CD4-positive, alpha-beta T cell treated with Interleukin-6 for 4 hours (primary cell): ENCODE results near the gene CGB8.
"Not testable (repeated sequence)": the region's sequence is repeated elsewhere in the genome, so short reads cannot be mapped to it uniquely, and the experiment has no call there.

Source experiments
- DNase-seq: peaks from one replicate; pipeline ENCODE4 v3.0.0-alpha.2; 2020; ENCODE audit warnings: mixed read lengths

Gene CGB8

GRCh38 chr19:49064768-49065611 lies 16.1 kb upstream of the CGB8 start, which contains the start of gene NTF4:
TSS of gene NTF4 (minus strand) at chr19:49064818. CDS start at chr19:49061997, 2,821 bp downstream.
- DNase-seq, result peak; percentile 9

GRCh38 chr19:49064029-49064629 lies 15.2 kb upstream of the CGB8 start:
- no peak for DNase-seq

- no peak for DNase-seq
Measured at GRCh38 chr19:49061445-49061844, 12.5 kb upstream of the CGB8 start.

- no peak for DNase-seq
Measured at GRCh38 chr19:49061000-49061399, 12.1 kb upstream of the CGB8 start.

- DNase-seq, result no peak
Measured at GRCh38 chr19:49059053-49059452, 10.1 kb upstream of the CGB8 start.

- no peak for DNase-seq
Measured at GRCh38 chr19:49058562-49058961, 9.7 kb upstream of the CGB8 start.

GRCh38 chr19:49057636-49058234 lies 8.8 kb upstream of the CGB8 start, which contains the start of gene CGB7:
TSS of gene CGB7 (minus strand) at chr19:49057749. CDS start at chr19:49055375, 2,374 bp downstream.
- peak; percentile 66 for DNase-seq

- peak; percentile 7 for DNase-seq
Measured at GRCh38 chr19:49056902-49057596, 8.1 kb upstream of the CGB8 start.

GRCh38 chr19:49056101-49056901 lies 7.4 kb upstream of the CGB8 start:
- DNase-seq, result peak; percentile 64

- DNase-seq, result not testable (repeated sequence)
Measured at GRCh38 chr19:49050376-49051033, 1.6 kb upstream of the CGB8 start.

- not testable (repeated sequence) for DNase-seq
Measured at GRCh38 chr19:49049834-49050233, 923 bp upstream of the CGB8 start.

GRCh38 chr19:49043548-49043947 lies 5.4 kb downstream of the CGB8 start, which contains the start of gene CGB5:
TSS of gene CGB5 (plus strand) at chr19:49043848. CDS start at chr19:49044210, 362 bp downstream.
- not testable (repeated sequence) for DNase-seq

GRCh38 chr19:49042666-49043065 lies 6.2 kb downstream of the CGB8 start:
- DNase-seq, result not testable (repeated sequence)

- no peak for DNase-seq
Measured at GRCh38 chr19:49042177-49042576, 6.7 kb downstream of the CGB8 start.

GRCh38 chr19:49039736-49040135 lies 9.2 kb downstream of the CGB8 start:
- not testable (repeated sequence) for DNase-seq

- not testable (repeated sequence) for DNase-seq
Measured at GRCh38 chr19:49038557-49039276, 10.2 kb downstream of the CGB8 start.

- DNase-seq, result not testable (repeated sequence)
Measured at GRCh38 chr19:49038111-49038510, 10.8 kb downstream of the CGB8 start.

- DNase-seq, result not testable (repeated sequence)
Measured at GRCh38 chr19:49036815-49037214, 12.1 kb downstream of the CGB8 start, which contains the start of gene CGB1. TSS of gene CGB1 (minus strand) at chr19:49036895. CDS start at chr19:49036711, 184 bp downstream.

GRCh38 chr19:49031642-49032301 lies 17.1 kb downstream of the CGB8 start, which contains the start of gene CGB2:
TSS of gene CGB2 (plus strand) at chr19:49031890. CDS start at chr19:49032096, 206 bp downstream.
- peak; percentile 38 for DNase-seq

- DNase-seq, result not testable (repeated sequence)
Measured at GRCh38 chr19:49030323-49030722, 18.6 kb downstream of the CGB8 start.
